Stomach (tissue), 9 donors: ENCODE measurements around the gene DZANK1. TPM values are rescaled to one million over a fixed set of nuclear protein-coding genes. Genes with fewer than 3 reads are reported as not detected.

Experiments used
- DNase-seq, 2 donors: peaks; one replicate each; pipeline versions ENCODE4 v3.0.0 to v3.0.0-alpha.2; 2013 to 2019
- H3K27ac ChIP-seq, 5 donors: fragments of 200-600 bp in 4 of 5; sonication (generic) in 4 of 5; one replicate each; pipeline ENCODE4 v1.5.1; 2013 to 2019; ENCODE audit warnings: mild to moderate bottlenecking in 1 of 5, moderate library complexity in 1 of 5
- H3K27me3 ChIP-seq, 3 donors: fragments of 200-600 bp; sonication (generic); one replicate each; pipeline ENCODE4 v1.5.1; 2017 to 2019; ENCODE audit warnings: mixed run types in 1 of 3
- H3K36me3 ChIP-seq, 4 donors: fragments of 200-600 bp; sonication (generic); 1 replicate in 3 of 4; 2 replicates in 1 of 4; pipeline ENCODE4 v1.5.1; 2016 to 2019
- H3K4me1 ChIP-seq, 4 donors: fragments of 200-600 bp; sonication (generic); one replicate each; pipeline ENCODE4 v1.5.1; 2016 to 2019
- H3K4me3 ChIP-seq, 4 donors: fragments of 200-600 bp; sonication (generic) in 3 of 4; one replicate each; pipeline ENCODE4 v1.5.1; 2016 to 2019; ENCODE audit warnings: mild to moderate bottlenecking in 1 of 4
- H3K9me3 ChIP-seq, 4 donors: fragments of 200-600 bp; sonication (generic); one replicate each; pipeline ENCODE4 v1.5.1; 2016 to 2019
- EP300 ChIP-seq: sonication (generic); formaldehyde crosslinking; IDR thresholded peaks from one replicate; pipeline ENCODE4 v1.6.1; 2017; ENCODE audit warnings: antibody characterized with exemption
- POLR2A ChIP-seq, 4 donors: fragments of 450-650 bp; IDR thresholded peaks; one replicate each; pipeline ENCODE4 v1.6.1; 2016; ENCODE audit warnings: antibody characterized with exemption in 4 of 4, control low read depth in 2 of 4, mild to moderate bottlenecking in 1 of 4, moderate library complexity in 1 of 4
- POLR2AphosphoS5 ChIP-seq, 3 donors: sonication (generic); formaldehyde crosslinking; IDR thresholded peaks; one replicate each; pipeline ENCODE4 v1.6.1; 2016; ENCODE audit warnings: antibody characterized with exemption in 3 of 3
- WGBS, 5 donors: extraction: QIAGEN DNeasy Blood & Tissue Kit in 3 of 5; methylation state at CpG; one replicate each; pipeline versions ENCODE4 v1.1.5 to v1.1.7; 2013 to 2018; 5-methylcytosine and 5-hydroxymethylcytosine counted together
- intact Hi-C: fragments of 100-400 bp; cut with DNase I; formaldehyde crosslinking; loops from one replicate; pipeline ENCODE4 v1.15.1; 2023; ENCODE audit warnings: low total_unique reads
- polyA plus RNA-seq, 3 donors: library from polyadenylated mRNA; stranded (reverse); fragments of 200-250 nt; gene quantifications; one replicate each; pipeline ENCODE4 v1.2.3, GENCODE V29; 2013
- total RNA-seq, 5 donors: library from RNA; depleted of rRNA; stranded (reverse); fragments of >200 nt; gene quantifications; one replicate each; pipeline versions ENCODE4 v1.1.0 to v1.2.3, GENCODE V29; 2014 to 2016
- TF ChIP-seq, protein P1 (sequence below), 7 experiments: fragments of 450-650 bp in 4 of 7; fragments of 200-600 bp in 3 of 7; sonication (generic) in 3 of 7; IDR thresholded peaks; one replicate each; pipeline ENCODE4 v1.5.1; 2016 to 2019; ENCODE audit warnings: antibody characterized with exemption in 7 of 7, control low read depth in 2 of 7, mild to moderate bottlenecking in 1 of 7
- donor health status: healthy with polysubstance abuse.
- donor health status: Bipolar disorder and iron deficiency.
- donor health status: healthy.

The DZANK1 gene
- total and polyA plus RNA-seq, 8 donors: 0.61 to 24.6 (median 2.2) TPM; not detected in 1

DNA sequence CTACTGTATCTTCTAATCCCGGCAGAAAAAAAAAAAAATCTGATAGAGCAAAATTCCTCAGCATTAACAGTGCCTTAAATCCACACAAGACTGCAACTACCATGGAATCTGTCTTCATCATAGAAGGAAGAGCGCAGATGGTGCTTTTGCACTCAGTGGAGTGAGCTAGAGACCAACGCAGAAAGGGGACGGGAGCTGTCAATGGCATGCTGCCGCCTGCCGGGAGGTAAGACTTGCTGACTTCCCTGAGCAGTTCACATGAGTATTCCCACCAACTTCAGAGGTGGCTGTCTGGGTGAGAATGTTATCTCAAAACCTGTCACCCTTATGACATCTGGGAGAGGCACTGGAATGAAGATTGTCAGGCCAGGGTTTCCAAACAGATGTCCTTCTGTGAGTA lies 35.6 kb downstream of the DZANK1 start:
- no peak overlapping the region for H3K27ac ChIP-seq
- H3K9me3 ChIP-seq: no peaks in the 10 kb centered on the region
- intact Hi-C loops: no loop called here
- TF ChIP-seq EP300: no peak
- no peak for TF ChIP-seq POLR2AphosphoS5 (IDR thresholded peaks at IDR 0.05)
- no peak for TF ChIP-seq POLR2A (IDR thresholded peaks at IDR 0.05)
- TF ChIP-seq, protein P1, sequence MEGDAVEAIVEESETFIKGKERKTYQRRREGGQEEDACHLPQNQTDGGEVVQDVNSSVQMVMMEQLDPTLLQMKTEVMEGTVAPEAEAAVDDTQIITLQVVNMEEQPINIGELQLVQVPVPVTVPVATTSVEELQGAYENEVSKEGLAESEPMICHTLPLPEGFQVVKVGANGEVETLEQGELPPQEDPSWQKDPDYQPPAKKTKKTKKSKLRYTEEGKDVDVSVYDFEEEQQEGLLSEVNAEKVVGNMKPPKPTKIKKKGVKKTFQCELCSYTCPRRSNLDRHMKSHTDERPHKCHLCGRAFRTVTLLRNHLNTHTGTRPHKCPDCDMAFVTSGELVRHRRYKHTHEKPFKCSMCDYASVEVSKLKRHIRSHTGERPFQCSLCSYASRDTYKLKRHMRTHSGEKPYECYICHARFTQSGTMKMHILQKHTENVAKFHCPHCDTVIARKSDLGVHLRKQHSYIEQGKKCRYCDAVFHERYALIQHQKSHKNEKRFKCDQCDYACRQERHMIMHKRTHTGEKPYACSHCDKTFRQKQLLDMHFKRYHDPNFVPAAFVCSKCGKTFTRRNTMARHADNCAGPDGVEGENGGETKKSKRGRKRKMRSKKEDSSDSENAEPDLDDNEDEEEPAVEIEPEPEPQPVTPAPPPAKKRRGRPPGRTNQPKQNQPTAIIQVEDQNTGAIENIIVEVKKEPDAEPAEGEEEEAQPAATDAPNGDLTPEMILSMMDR (IDR thresholded peaks at IDR 0.05): no peak
- no peaks in the 10 kb centered on the region for H3K36me3 ChIP-seq
- no peak overlapping the region for H3K4me3 ChIP-seq
- DNase-seq: peak in 1 of 2 donors; percentile 18
- H3K27me3 ChIP-seq: no peaks in the 10 kb centered on the region
- WGBS, 5 donors: 78 to 87% (median 84%) methylated on average over 6 of the region's 6 CpGs
- H3K4me1 ChIP-seq: peaks cover 0 to 13% (median 4%) of the 10 kb centered on the region in 4 donors

DNA sequence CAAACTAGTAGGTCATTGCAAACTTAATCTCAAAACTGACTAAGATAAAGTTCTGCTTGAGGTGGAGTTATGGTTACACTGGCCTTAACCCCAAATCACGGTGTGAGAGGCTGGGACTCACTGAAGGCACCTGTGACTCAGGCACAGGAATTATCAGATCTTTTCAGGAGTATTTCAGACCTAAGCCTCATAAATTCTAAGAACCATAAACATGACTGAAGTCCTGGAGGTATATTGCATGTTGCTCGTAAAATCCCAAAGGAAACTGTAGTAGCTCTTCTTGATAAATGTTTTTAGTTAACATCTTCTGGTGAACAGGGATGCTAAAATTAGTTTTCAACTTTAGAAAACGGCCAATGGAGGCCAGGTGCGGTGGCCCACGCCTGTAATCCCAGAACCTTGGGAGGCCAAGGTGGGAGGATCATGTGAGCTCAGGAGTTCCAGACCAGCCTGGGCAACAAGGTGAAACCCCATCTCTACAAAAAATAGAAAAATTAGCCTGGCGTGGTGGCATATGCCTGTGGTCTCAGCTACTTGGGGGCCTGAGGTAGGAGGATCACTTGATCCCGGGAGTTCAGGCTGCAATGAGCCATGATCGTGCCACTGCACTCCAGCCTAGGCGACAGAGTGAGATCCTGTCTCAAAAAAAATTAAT lies 36.5 kb downstream of the DZANK1 start:
- TF ChIP-seq, protein P1 (IDR thresholded peaks at IDR 0.05): no peak
- no peak for TF ChIP-seq POLR2A (IDR thresholded peaks at IDR 0.05)
- no peak for TF ChIP-seq POLR2AphosphoS5 (IDR thresholded peaks at IDR 0.05)
- TF ChIP-seq EP300: no peak
- Histone ChIP-seq H3K4me1 (peaks cover 0 to 13% (median 4%) of the 10 kb centered on the region in 4 donors), H3K27me3 (no peaks in the 10 kb centered on the region), H3K4me3 (no peak overlapping the region), H3K9me3 (no peaks in the 10 kb centered on the region), H3K27ac (no peak overlapping the region), H3K36me3 (peaks cover 0 to 7% (median 3%) of the 10 kb centered on the region in 4 donors)
- intact Hi-C loops: no loop called here
- DNase-seq: no peak
- WGBS, 5 donors: 88 to 92% (median 89%) methylated on average over 9 of the region's 9 CpGs

DNA sequence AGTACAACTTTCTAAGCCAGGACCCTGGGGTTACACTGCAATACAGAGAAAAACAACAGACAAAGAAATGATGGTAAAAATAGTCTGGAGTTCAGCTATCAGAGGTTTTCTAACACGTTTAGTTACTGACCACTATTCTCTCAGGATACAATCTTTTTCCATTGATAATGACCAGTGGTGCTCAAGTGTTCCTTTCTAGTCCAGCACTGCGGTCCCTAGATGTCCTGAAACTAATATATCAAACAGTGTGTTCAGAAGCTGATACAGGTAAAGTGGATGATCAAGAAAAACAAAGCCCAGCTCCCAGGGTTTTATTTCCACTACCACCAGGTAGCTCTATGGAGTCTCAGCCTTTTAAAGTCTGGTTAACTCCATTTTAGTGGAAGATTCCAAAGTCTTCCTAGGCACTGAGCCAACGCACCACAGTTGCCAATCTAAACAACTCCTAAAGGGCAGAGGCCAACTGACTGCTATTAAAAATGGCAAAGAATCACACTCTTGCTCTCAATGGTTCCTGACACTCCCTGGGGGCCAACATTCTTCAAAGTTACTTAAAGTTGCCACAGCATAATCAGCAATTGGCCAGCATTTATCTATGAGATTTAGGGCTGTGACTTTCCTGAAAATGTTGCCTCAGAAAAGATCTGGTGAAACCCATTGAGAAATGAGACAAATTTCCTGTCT lies 38.2 kb downstream of the DZANK1 start:
- Histone ChIP-seq H3K4me1 (peaks cover 0 to 13% (median 4%) of the 10 kb centered on the region in 4 donors), H3K36me3 (peaks cover 0 to 7% (median 3%) of the 10 kb centered on the region in 4 donors), H3K4me3 (no peak overlapping the region), H3K27ac (no peak overlapping the region), H3K9me3 (no peaks in the 10 kb centered on the region), H3K27me3 (no peaks in the 10 kb centered on the region)
- intact Hi-C loops: no loop called here
- no peak for TF ChIP-seq POLR2AphosphoS5 (IDR thresholded peaks at IDR 0.05)
- TF ChIP-seq EP300: no peak
- TF ChIP-seq, protein P1 (IDR thresholded peaks at IDR 0.05): no peak
- TF ChIP-seq POLR2A (IDR thresholded peaks at IDR 0.05): no peak
- 29 to 49% (median 35%) methylated on average over 3 of the region's 3 CpGs for WGBS, 5 donors
- DNase-seq: peak; percentile 21 to 57

DNA sequence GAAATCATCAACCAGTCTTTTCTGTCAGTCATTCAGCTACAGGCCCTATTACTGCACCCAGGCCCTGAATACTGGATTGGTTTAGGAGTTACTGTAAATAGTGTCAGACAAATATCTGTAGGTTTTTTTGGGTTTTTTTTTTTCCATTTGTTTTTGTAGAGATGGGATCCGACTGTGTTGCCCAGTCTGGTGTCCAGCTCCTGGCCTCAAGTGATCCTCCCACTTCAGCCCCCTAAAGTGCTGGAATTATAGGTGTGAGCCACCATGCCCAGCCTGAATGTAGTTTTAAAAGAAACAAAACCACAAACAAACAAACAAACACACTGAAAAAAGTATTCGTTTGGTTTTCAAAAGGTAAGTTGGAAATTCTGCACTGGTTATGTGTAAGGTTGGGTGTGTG lies 39.6 kb downstream of the DZANK1 start:
- TF ChIP-seq EP300: no peak
- no peak for TF ChIP-seq POLR2A (IDR thresholded peaks at IDR 0.05)
- TF ChIP-seq POLR2AphosphoS5 (IDR thresholded peaks at IDR 0.05): no peak
- TF ChIP-seq, protein P1 (IDR thresholded peaks at IDR 0.05): no peak
- WGBS, 5 donors: 84 to 93% (median 90%) methylated on average over 2 of the region's 2 CpGs
- intact Hi-C loops: no loop called here
- no peaks in the 10 kb centered on the region for H3K9me3 ChIP-seq
- H3K36me3 ChIP-seq: peaks cover 0 to 7% (median 3%) of the 10 kb centered on the region in 4 donors
- no peak overlapping the region for H3K27ac ChIP-seq
- H3K4me1 ChIP-seq: peaks cover 0 to 13% (median 4%) of the 10 kb centered on the region in 4 donors
- no peak for DNase-seq
- no peak overlapping the region for H3K4me3 ChIP-seq
- H3K27me3 ChIP-seq: no peaks in the 10 kb centered on the region
